Measurements from ENCODE around the gene BDP1.
"Not testable (repeated sequence)": the region's sequence is repeated elsewhere in the genome, so short reads cannot be mapped to it uniquely, and the experiment has no call there.

Gene BDP1

DNA sequence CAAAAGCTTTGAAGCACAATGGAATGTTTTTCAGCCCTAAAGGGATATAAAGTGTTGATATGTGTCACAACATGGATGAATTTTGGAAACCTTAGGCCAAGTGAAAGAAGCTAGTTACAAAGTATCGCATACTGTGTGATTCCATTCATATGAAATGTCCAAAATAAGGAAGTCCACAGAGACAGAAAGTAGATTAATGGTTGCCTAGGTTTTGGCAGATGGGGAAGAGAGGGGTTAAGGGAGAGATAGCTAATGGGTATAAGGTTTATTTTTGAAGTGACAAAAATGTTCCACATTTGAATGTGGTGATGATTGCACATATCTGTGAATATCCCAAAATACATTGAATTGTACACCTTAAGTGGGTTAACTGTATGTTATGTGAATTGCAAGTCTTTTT, 74.2 kb downstream of the BDP1 start:
- no peak overlapping the region for H3K4me3 ChIP-seq (ENCODE audit: low read length in 2 of 2)
- no peaks in the 10 kb centered on the region for H3K9me3 ChIP-seq (ENCODE audit: control insufficient read depth in 2 of 2, low read length in 2 of 2)
- H3K36me3 ChIP-seq (ENCODE audit: control insufficient read depth in 2 of 2, insufficient read depth in 2 of 2, low read length in 2 of 2) = peaks cover 0 to 5% of the 10 kb centered on the region in 2 donors
- no peak overlapping the region for H3K9ac ChIP-seq (ENCODE audit: low read length in 2 of 2)
- H3K27ac ChIP-seq (ENCODE audit: low read length) = no peak overlapping the region
- no peaks in the 10 kb centered on the region for H3K27me3 ChIP-seq (ENCODE audit: control insufficient read depth in 1 of 2, insufficient read depth in 2 of 2, low read length in 2 of 2)
- H3K4me1 ChIP-seq (ENCODE audit: control insufficient read depth, insufficient read depth, low read length) = no peaks in the 10 kb centered on the region

DNA sequence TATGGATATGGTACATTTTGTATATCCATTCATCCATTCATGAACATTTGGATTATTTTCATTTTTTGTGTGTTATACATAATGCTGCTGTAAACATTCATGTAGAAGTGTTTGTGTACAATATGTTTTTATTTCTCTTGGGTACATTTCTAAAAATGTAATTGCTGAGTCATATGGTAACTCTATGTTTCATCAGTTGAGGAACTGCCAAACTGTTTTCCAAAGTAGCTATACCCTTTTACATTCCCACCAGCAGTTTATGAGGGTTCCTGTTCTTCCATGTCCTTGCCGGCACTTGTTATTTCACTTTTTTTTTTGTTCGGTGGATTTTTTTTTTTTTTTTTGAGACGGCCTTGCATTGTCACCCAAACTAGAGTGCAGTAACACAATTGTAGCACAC, 77.7 kb downstream of the BDP1 start:
- H3K4me3 ChIP-seq (ENCODE audit: low read length in 2 of 2) = no peak overlapping the region
- peaks cover 5 to 8% of the 10 kb centered on the region in 2 donors for H3K36me3 ChIP-seq (ENCODE audit: control insufficient read depth in 2 of 2, insufficient read depth in 2 of 2, low read length in 2 of 2)
- no peaks in the 10 kb centered on the region for H3K4me1 ChIP-seq (ENCODE audit: control insufficient read depth, insufficient read depth, low read length)
- no peaks in the 10 kb centered on the region for H3K9me3 ChIP-seq (ENCODE audit: control insufficient read depth in 2 of 2, low read length in 2 of 2)
- H3K27ac ChIP-seq (ENCODE audit: low read length) = no peak overlapping the region
- H3K27me3 ChIP-seq (ENCODE audit: control insufficient read depth in 1 of 2, insufficient read depth in 2 of 2, low read length in 2 of 2) = no peaks in the 10 kb centered on the region
- no peak overlapping the region for H3K9ac ChIP-seq (ENCODE audit: low read length in 2 of 2)

DNA sequence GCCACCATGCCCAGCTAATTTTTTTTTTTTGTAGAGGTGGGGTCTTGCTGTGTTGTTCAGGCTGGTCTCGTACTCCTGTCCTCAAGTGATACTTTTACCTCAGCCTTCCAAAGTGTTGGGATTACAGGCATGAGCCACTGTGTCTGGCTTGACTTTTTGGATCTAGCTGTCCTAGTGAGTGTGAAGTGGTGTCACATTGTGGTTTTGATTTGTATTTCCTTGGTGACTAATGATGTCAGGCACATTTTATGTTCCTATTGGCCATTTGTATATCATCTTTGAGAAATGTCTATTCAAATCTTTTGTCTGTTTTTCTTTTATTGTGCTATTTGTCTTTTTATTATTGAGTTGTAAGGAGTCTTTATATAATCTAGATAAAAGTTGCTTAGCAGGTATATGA, 78.2 kb downstream of the BDP1 start:
- no peak overlapping the region for H3K27ac ChIP-seq (ENCODE audit: low read length)
- no peaks in the 10 kb centered on the region for H3K27me3 ChIP-seq (ENCODE audit: control insufficient read depth in 1 of 2, insufficient read depth in 2 of 2, low read length in 2 of 2)
- H3K9ac ChIP-seq (ENCODE audit: low read length in 2 of 2) = no peak overlapping the region
- no peaks in the 10 kb centered on the region for H3K4me1 ChIP-seq (ENCODE audit: control insufficient read depth, insufficient read depth, low read length)
- H3K9me3 ChIP-seq (ENCODE audit: control insufficient read depth in 2 of 2, low read length in 2 of 2) = no peaks in the 10 kb centered on the region
- peaks cover 5 to 8% of the 10 kb centered on the region in 2 donors for H3K36me3 ChIP-seq (ENCODE audit: control insufficient read depth in 2 of 2, insufficient read depth in 2 of 2, low read length in 2 of 2)
- H3K4me3 ChIP-seq (ENCODE audit: low read length in 2 of 2) = no peak overlapping the region

DNA sequence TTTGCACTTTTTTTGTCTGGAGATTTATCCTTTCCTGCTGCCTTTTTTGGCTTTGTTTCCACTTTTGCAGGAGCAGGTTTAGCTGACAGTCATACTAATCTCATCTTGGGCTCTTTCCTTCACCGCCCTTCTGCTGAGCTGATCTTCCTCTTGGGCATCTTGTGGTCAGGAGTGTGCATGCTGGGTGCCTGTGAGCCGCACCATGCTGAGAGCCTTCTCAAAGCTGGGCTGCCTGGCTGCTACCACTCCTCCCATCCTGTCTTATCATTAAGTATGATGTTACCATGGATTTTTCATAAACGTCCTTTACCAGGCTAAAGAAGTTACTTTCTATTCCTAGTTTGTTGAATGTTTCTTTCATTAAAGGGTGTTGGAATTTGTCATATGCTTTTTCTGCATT, 82.2 kb downstream of the BDP1 start:
- Histone ChIP-seq H3K36me3 (ENCODE audit: control insufficient read depth in 2 of 2, insufficient read depth in 2 of 2, low read length in 2 of 2) (peaks cover 8 to 23% of the 10 kb centered on the region in 2 donors), H3K27ac (ENCODE audit: low read length) (no peak overlapping the region), H3K4me1 (ENCODE audit: control insufficient read depth, insufficient read depth, low read length) (no peaks in the 10 kb centered on the region), H3K9me3 (ENCODE audit: control insufficient read depth in 2 of 2, low read length in 2 of 2) (no peaks in the 10 kb centered on the region), H3K9ac (ENCODE audit: low read length in 2 of 2) (no peak overlapping the region), H3K4me3 (ENCODE audit: low read length in 2 of 2) (no peak overlapping the region), H3K27me3 (ENCODE audit: control insufficient read depth in 1 of 2, insufficient read depth in 2 of 2, low read length in 2 of 2) (no peaks in the 10 kb centered on the region)

DNA sequence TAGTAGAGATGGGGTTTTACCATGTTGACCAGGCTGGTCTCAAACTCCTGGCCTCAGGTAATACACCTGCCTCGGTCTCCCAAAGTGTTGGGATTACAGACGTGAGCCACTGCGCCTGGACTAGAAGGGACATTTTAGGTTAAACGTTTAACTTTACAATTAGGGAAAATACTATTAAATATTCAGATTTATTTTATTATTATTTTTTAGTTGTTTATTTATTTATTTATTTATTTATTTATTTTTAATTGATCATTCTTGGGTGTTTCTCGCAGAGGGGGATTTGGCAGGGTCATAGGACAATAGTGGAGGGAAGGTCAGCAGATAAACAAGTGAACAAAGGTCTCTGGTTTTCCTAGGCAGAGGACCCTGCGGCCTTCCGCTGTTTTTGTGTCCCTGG, 95.4 kb downstream of the BDP1 start:
- not testable (repeated sequence) for H3K9me3 ChIP-seq (ENCODE audit: control insufficient read depth in 2 of 2, low read length in 2 of 2); H3K4me3 ChIP-seq (ENCODE audit: low read length in 2 of 2); H3K27ac ChIP-seq (ENCODE audit: low read length); H3K9ac ChIP-seq (ENCODE audit: low read length in 2 of 2); H3K4me1 ChIP-seq (ENCODE audit: control insufficient read depth, insufficient read depth, low read length); H3K27me3 ChIP-seq (ENCODE audit: control insufficient read depth in 1 of 2, insufficient read depth in 2 of 2, low read length in 2 of 2)
- H3K36me3 ChIP-seq (ENCODE audit: control insufficient read depth in 2 of 2, insufficient read depth in 2 of 2, low read length in 2 of 2) = peaks cover 24 to 38% of the 10 kb centered on the region in 2 donors

DNA sequence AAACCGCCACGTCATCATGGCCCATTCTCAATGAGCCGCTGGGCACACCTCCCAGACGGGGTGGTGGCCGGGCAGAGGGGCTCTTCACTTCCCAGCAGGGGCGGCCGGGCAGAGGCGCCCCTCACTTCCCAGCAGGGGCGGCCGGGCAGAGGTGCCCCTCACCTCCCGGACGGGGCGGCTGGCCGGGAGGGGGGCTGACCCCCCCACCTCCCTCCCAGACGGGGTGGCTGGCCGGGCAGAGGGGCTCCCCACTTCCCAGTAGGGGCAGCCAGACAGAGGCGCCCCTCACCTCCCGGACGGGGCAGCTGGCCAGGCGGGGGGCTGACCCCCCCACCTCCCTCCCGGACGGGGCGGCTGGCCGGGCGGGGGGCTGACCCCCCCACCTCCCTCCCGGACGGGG, 96.1 kb downstream of the BDP1 start:
- not testable (repeated sequence) for H3K27me3 ChIP-seq (ENCODE audit: control insufficient read depth in 1 of 2, insufficient read depth in 2 of 2, low read length in 2 of 2); H3K9ac ChIP-seq (ENCODE audit: low read length in 2 of 2); H3K4me3 ChIP-seq (ENCODE audit: low read length in 2 of 2); H3K9me3 ChIP-seq (ENCODE audit: control insufficient read depth in 2 of 2, low read length in 2 of 2); H3K27ac ChIP-seq (ENCODE audit: low read length); H3K4me1 ChIP-seq (ENCODE audit: control insufficient read depth, insufficient read depth, low read length)
- H3K36me3 ChIP-seq (ENCODE audit: control insufficient read depth in 2 of 2, insufficient read depth in 2 of 2, low read length in 2 of 2) = peaks cover 23 to 36% of the 10 kb centered on the region in 2 donors

DNA sequence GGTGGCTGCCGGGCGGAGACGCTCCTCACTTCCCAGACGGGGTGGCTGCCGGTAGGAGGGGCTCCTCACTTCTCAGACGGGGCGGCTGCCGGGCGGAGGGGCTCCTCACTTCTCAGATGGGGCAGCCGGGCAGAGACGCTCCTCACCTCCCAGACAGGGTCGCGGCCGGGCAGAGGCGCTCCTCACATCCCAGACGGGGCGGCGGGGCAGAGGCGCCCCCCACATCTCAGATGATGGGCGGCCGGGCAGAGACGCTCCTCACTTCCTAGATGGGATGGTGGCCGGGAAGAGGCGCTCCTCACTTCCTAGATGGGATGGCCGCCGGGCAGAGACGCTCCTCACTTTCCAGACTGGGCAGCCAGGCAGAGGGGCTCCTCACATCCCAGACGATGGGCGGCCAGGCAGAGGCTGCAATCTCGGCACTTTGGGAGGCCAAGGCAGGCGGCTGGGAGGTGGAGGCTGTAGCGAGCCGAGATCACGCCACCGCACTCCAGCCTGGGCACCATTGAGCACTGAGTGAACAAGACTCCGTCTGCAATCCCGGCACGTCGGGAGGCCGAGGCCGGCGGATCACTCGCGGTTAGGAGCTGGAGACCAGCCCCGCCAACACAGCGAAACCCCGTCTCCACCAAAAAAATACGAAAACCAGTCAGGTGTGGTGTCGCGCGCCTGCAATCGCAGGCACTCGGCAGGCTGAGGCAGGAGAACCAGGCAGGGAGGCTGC, 96.7 kb downstream of the BDP1 start:
- not testable (repeated sequence) for H3K27me3 ChIP-seq (ENCODE audit: control insufficient read depth in 1 of 2, insufficient read depth in 2 of 2, low read length in 2 of 2); H3K4me1 ChIP-seq (ENCODE audit: control insufficient read depth, insufficient read depth, low read length); H3K27ac ChIP-seq (ENCODE audit: low read length); H3K9me3 ChIP-seq (ENCODE audit: control insufficient read depth in 2 of 2, low read length in 2 of 2); H3K4me3 ChIP-seq (ENCODE audit: low read length in 2 of 2); H3K9ac ChIP-seq (ENCODE audit: low read length in 2 of 2)
- peaks cover 26 to 35% of the 10 kb centered on the region in 2 donors for H3K36me3 ChIP-seq (ENCODE audit: control insufficient read depth in 2 of 2, insufficient read depth in 2 of 2, low read length in 2 of 2)

DNA sequence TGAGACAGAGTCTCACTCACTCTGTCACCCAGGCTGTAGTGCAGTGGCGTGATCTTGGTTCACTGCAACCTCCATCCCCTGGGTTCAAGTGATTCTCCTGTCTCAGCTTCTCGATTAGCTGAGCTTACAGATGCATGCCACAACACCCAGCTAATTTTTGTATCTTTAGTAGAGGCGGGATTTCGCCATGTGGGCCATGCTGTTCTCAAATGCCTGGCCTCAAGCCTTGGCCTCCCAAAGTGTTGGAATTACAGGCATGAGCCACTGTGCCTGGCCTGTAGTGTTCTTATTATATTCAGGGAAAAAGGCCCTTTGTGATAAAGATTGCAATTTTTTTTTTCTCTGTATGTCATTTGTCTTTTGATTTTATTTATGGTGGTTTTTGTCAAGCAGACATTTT, 107.7 kb downstream of the BDP1 start:
- Histone ChIP-seq H3K4me3 (ENCODE audit: low read length in 2 of 2) (no peak overlapping the region), H3K36me3 (ENCODE audit: control insufficient read depth in 2 of 2, insufficient read depth in 2 of 2, low read length in 2 of 2) (peaks cover 23 to 26% of the 10 kb centered on the region in 2 donors), H3K4me1 (ENCODE audit: control insufficient read depth, insufficient read depth, low read length) (no peaks in the 10 kb centered on the region), H3K27ac (ENCODE audit: low read length) (no peak overlapping the region), H3K9me3 (ENCODE audit: control insufficient read depth in 2 of 2, low read length in 2 of 2) (no peaks in the 10 kb centered on the region), H3K9ac (ENCODE audit: low read length in 2 of 2) (no peak overlapping the region), H3K27me3 (ENCODE audit: control insufficient read depth in 1 of 2, insufficient read depth in 2 of 2, low read length in 2 of 2) (no peaks in the 10 kb centered on the region)

DNA sequence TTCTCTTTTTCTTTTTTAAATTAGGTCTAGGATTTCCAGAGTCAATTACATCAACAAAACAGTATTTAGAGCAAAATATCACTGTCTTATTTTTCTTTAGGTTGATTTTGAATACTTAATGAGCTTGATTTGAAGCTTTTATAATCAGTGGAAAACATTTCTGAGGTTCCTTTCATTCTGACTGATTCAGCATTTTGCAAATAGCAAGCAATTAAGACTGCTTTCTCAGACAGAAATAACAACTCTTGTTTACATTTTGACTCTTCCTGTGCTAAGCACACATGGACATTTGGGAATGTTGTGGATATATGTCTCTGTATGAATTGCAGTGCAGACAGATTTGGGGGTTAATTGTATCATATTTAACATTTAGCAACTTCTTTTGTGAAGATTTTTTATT, 109.4 kb downstream of the BDP1 start:
- Histone ChIP-seq H3K27ac (ENCODE audit: low read length) (no peak overlapping the region), H3K36me3 (ENCODE audit: control insufficient read depth in 2 of 2, insufficient read depth in 2 of 2, low read length in 2 of 2) (peaks cover 25 to 29% of the 10 kb centered on the region in 2 donors), H3K9me3 (ENCODE audit: control insufficient read depth in 2 of 2, low read length in 2 of 2) (no peaks in the 10 kb centered on the region)

DNA sequence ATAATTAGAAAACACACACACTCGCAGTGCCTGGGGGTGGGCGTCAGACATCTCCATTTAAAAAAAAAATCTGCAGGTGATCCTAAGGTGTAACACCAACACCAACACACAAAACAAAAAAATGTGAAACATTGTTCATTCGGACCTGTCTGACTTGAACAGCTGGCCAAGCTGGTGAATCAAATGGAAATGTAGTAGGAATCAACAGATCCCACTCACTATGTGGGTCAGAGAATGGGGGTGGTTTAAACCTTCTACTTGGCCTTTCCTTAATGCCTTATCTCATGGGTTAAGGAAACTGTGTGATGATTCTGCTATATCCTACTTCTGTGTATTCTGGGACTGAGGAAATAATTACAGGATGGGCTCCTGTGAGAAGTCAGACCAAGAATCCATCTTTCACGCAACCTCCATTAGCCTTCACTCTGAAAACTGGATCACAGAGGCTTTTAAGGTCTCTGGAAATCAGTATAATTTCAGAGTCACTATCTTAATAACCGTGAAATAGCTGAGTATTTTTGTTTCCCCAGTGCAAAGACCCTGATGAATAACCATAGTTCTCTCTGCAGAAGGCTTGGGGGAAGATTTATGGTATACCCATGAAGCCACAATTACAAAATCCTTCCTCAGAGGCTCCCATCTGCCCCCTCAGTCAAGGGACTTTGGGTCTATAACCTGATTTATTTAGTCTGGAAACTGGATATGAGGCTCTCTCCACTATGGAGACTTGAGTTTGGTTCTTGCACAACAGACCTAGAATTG, 114.5 kb downstream of the BDP1 start:
- Histone ChIP-seq H3K9me3 (ENCODE audit: control insufficient read depth in 2 of 2, low read length in 2 of 2) (no peaks in the 10 kb centered on the region), H3K27me3 (ENCODE audit: control insufficient read depth in 1 of 2, insufficient read depth in 2 of 2, low read length in 2 of 2) (no peaks in the 10 kb centered on the region), H3K4me1 (ENCODE audit: control insufficient read depth, insufficient read depth, low read length) (no peaks in the 10 kb centered on the region), H3K9ac (ENCODE audit: low read length in 2 of 2) (no peak overlapping the region), H3K36me3 (ENCODE audit: control insufficient read depth in 2 of 2, insufficient read depth in 2 of 2, low read length in 2 of 2) (peaks cover 14 to 17% of the 10 kb centered on the region in 2 donors), H3K4me3 (ENCODE audit: low read length in 2 of 2) (no peak overlapping the region), H3K27ac (ENCODE audit: low read length) (no peak overlapping the region)

More for the DNA sequence above, 109.4 kb downstream of the BDP1 start:
- Histone ChIP-seq H3K9ac (ENCODE audit: low read length in 2 of 2) (no peak overlapping the region), H3K4me1 (ENCODE audit: control insufficient read depth, insufficient read depth, low read length) (no peaks in the 10 kb centered on the region), H3K4me3 (ENCODE audit: low read length in 2 of 2) (no peak overlapping the region), H3K27me3 (ENCODE audit: control insufficient read depth in 1 of 2, insufficient read depth in 2 of 2, low read length in 2 of 2) (no peaks in the 10 kb centered on the region)

DNA sequence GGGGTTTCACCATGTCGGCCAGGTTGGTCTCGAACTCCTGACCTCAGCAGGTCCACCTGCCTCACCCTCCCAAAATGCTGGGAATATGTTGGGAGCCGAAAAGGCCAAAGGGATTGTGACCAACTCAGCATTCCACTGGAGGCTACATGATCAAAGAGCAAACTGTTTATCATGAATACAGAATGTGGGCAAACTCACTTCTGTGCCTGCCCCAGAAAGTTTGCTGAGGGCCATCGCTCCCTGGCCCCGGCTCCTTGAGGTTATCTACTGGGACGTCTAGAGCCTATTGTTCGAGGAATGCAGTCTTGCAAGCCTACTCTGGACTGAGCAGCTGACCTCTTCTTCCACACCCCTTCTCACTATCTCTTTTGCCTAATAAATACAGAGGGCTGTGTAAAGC, 116.4 kb downstream of the BDP1 start:
- peaks cover 11 to 13% of the 10 kb centered on the region in 2 donors for H3K36me3 ChIP-seq (ENCODE audit: control insufficient read depth in 2 of 2, insufficient read depth in 2 of 2, low read length in 2 of 2)
- not testable (repeated sequence) for H3K4me3 ChIP-seq (ENCODE audit: low read length in 2 of 2); H3K9me3 ChIP-seq (ENCODE audit: control insufficient read depth in 2 of 2, low read length in 2 of 2); H3K4me1 ChIP-seq (ENCODE audit: control insufficient read depth, insufficient read depth, low read length); H3K9ac ChIP-seq (ENCODE audit: low read length in 2 of 2); H3K27ac ChIP-seq (ENCODE audit: low read length); H3K27me3 ChIP-seq (ENCODE audit: control insufficient read depth in 1 of 2, insufficient read depth in 2 of 2, low read length in 2 of 2)

Measured in stomach smooth muscle (tissue), 2 donors.